Stimulated activated CD4-positive, alpha-beta T cell treated with anti-CD3 and anti-CD28 coated beads, Interleukin-12 subunit alpha, Interleukin-12 subunit beta, amount 100 ng/mL, for 4 hours (primary cell): ENCODE data around the gene ROBO1.
"Not testable (repeated sequence)": the region's sequence is repeated elsewhere in the genome, so short reads cannot be mapped to it uniquely, and the experiment has no call there.

ENCODE experiments used
- DNase-seq: peaks from one replicate; pipeline ENCODE4 v3.0.0-alpha.2; 2020

ROBO1 gene

DNA sequence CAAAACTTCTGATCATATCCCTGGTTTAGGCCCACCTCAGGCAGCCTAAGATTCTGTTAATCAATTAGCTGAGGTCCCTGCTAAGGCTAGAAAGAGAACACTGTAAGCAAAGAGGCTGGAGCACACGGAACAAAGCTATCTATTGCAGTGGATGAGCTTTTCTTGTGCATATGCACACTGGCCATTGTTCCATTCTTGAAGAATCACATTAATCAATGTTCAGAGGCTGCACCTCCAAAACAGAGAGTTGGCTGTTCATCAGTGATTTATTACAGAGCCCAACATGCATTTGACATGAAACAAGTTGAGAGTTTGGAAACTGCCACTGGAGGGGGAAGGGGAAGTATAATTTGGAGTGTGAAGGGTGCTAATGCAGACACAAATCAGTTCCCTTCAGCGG, 873.0 kb downstream of the ROBO1 start:
- DNase-seq = no peak

DNA sequence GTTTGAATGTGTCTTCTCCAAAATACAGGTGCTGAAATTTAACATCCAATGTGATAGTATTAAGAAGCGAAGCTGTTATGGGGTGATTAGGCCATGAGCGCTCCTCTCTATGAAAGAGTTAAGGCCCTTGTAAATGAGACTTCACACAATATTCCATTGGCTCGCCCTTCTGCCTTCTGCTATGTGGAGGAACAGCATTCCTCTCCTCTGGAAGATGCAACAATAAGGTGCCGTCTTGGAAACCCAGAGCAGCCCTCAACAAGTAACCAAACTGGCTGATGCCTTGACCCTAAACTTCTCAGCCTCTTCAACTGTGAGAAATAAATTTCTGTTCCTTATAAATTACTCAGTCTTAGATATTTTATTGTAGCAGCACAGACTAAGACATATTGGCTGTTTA, 874.6 kb downstream of the ROBO1 start:
- no peak for DNase-seq

DNA sequence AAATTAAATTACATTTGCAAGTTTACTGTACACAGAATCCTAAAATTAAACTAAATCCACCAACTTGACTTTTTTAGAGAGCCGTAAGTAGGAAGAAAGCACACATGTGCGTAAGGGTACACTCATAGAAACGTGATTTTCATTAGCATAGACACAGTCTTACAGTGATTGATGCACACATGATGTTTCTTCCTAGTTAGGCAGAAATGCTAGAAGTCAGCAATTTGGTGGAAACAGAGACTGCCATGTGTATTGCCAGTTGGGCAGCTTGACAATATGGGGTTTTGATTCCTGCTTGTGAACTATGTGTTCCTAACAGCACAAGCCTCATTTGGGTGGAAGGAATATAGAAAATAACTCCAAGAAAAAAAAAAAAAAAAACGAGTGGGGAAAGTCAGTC, 878.5 kb downstream of the ROBO1 start:
- DNase-seq = no peak

DNA sequence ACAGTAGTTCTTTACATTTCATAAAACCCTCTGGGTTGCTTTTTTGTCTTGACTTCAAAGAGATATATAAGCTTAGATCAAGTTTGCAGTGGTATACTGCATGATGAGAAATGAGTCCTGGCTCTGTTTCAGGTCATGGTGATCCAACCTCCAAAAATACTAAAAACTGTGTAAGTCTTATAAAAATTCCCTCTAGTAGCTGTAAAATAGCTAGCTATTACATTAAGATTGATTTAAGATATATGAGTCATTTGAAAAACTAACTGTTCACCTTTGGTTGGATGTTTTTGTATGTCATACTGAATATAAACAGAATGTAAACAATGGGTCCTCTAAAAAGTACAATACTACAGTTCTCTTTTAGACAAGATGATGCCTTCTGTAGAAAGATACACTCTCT, 879.2 kb downstream of the ROBO1 start:
- no peak for DNase-seq

DNA sequence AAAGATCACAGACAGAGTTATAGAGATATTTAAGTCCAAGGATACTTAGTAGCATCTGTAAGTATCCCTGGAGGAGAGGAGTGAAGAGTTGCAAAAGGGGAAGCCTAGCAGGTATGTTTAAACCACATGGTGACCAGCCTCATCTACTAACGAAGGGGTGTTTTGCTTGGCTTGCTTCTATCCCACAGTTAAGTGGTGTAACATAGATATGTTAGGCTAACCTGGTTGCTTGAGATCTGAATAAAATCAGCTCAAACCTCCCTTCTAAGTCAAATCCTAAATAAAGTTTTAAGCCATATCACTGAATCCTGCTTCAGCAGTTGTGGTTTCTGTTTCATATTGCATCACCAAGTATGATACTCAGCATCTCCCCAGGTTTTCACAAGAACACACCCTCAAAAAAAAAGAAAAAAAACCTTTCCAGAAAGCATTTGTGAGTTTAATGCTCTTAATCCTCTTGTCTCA, 880.2 kb downstream of the ROBO1 start:
- no peak for DNase-seq

DNA sequence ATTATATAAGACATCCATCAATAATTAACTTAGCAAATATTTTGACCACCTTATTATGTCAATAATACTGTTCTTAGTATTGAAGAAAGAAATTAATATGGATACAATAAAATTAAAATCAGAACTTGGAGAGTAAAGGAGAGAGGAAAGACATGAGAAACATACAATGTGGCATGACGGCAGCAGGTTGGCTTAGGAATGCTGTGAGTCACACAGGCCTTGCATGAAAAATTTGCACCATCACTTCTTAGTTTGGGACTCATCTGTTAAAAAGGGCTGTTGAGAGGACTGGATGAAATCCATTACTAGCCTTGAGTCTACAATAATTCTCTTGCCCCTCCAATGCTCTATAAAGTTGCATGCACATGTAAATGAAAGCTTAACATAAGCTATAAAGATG, 880.8 kb downstream of the ROBO1 start:
- DNase-seq = no peak

DNA sequence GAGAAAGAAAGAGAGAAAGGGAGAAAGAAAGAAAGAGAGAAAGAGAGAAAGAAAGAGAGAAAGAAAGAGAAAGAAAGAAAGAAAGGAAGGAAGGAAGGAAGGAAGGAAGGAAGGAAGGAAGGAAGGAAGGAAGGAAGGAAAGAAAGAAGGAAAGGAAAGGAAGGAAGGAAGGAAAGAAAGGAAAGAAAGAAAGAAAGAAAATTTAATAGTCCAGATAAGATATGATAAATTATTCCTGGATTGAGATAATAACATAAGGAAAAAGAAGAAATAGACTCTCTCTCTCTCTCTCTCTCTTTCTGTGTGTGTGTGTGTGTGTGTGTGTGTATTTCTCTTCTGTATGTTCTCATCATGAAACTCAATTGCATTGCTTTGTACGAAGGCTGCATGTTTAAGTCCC, 883.2 kb downstream of the ROBO1 start:
- not testable (repeated sequence) for DNase-seq

DNA sequence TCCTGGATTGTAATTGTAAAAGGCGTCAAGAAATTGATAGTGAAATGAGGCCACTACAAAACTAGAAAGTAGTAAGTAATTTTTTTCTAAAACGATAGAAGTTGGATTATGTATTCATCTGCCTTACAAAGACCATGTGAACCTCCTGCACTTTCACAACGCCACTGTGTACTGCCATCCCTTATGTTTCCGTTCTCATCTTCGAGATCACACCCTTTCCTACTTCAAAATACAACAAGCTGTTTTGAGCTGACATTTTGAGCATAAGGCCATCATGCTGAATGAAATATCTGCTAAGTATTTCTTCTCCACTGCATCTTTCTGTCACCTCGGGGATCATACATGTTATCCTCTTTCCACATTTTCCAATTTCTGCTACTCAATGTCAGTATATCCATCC, 885.5 kb downstream of the ROBO1 start:
- no peak for DNase-seq

DNA sequence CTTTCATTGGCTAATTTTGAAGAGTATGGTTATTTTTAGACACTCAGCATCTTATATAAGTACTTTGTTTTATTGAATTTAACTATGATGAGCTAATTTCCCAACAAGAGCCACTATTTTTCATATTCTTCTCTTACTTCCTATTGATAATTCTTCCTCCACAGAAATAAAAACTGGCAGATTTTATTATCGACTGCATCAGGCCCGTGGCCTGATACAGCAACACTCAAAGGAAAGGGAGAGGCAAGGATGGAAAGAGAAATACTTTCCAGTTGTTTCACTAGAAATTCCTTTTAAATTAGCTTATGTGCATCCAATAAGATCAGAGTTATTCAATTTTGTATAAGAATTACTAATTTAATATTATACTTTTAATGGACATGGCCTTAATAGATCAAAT, 886.3 kb downstream of the ROBO1 start:
- DNase-seq = no peak

DNA sequence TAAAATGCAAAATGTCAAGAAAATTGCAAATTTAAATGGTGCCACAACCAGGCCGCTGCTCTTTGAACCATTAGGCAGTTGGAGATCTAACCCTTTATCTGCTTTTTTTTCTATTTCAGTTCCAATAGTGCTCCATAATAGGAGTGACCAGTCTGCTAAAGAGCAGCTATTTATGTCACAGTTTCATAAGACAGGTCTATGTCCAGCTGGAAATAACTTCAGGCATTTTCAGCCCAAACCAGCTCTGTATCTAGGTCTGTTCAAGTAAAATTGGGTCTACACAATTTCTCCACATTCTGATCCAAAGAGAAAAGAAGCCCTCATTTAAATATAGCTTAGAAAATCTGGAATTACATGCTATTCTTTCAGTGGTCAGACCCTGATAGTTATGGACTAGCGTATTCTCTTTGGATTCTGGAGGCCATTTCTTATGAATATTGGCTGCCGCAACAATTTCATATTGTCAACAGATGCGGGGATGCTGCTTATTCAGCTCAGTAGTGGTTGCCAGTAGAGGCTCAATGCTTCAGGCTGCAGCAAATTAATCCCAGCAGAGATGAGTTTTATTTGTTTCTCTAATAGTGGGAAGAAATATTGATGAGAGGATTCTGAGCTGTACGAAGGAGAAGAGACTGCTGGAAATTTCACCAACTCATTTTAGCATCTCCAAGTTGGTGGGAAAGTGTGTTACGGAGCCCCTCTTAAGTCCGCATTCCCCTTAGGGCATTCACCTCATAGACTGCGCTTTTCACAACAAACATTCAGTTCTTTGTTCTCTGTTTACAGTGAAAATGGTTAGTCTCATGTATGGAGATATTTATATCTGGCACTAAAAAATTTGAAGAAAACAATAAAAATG, 887.0 kb downstream of the ROBO1 start:
- DNase-seq = no peak

DNA sequence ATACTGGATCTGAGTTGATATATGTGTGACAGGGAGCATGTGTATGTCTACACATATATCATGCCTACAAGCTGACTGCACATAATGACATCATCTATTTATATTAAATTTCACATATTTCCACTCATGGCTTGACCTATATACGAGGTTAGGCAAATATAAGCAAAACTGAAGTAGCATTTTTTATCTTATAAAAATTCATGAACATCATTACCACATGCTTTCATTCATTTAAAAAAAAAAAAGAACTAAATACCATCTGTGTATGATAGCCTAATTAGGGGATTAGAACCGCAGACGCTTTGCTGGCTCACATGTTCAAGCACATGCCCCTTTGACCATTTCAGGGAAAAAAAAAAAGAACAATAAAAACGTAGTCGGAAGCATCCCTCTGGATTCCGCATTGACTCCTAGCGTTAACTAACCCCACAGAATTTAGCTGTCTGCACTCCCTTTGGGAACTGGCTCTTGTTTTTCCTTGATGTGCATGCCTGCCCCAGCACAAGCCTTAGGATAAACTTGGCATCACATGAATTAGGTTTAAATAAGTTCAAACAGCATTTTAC, 888.4 kb downstream of the ROBO1 start:
- no peak for DNase-seq

DNA sequence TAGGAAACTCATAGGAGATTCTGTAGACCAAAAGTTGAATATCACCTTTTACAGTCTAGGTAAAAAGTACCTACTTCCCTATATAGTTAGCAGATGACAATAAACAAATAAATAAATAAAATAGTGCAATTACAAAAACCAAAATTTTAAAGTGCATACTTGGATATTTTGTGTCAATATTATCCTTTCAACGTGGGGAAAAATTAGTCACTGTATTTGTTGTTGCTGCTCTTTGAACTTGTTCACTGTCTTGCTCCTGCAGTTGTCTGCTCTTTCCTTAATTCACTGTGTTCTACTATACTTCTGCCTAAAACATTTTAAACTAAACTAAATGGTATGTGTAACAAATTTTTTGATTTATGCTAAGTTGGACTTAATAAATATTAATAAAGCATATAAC, 889.0 kb downstream of the ROBO1 start:
- DNase-seq = no peak

DNA sequence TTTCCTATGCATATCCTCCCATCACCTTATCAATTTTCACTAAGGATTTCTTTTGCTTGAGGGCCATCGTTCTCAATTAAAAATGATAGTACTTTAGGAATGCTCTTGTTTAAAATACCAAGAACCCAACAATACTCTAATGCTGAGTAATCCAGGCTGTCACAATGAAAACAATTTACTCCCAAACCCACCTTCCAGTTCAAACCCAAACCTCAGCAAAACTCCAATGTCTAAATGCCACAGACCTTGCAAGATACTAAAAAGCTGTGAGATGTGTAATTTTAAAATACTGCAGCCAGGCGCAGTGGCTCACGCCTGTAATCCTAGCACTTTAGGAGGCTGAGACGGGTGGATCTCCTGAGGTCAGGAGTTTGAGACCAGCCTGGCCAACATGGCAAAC, 889.8 kb downstream of the ROBO1 start:
- DNase-seq = no peak

DNA sequence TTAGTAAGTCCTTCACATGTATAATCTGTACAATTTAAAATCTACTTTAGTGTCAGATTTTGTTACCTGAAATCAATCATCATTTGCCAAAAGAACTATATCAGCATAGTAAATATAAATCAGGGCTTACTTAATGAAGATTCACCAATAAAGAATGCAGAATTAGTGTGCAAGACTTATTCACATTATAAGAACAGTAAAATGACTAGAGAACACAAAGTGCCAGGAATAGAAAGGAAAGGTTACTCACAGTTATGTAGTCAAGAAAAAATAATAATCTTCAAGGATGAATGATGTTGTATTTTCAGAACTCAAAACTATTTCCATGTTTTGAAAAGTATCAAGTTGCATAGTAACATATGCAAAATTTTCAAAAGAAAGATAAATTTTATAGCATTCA, 891.9 kb downstream of the ROBO1 start:
- no peak for DNase-seq

DNA sequence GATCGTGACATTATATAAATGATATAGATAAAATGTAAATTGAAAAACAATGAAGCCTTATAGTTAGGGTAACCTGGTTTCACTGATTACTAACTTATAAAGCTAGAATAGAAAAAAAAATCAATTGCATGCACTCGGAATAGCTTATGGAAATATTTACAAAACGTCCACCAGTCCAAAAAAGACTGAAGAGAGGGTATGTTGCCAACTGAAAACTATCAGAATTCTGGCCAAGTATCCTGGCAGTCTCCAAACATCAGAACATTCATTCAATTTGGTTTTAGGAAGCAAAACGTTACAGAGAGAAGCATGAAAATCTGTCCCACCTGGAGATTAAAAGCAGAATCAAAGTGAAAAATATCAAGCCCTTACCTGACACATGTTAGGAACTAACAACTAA, 892.4 kb downstream of the ROBO1 start:
- DNase-seq = no peak

DNA sequence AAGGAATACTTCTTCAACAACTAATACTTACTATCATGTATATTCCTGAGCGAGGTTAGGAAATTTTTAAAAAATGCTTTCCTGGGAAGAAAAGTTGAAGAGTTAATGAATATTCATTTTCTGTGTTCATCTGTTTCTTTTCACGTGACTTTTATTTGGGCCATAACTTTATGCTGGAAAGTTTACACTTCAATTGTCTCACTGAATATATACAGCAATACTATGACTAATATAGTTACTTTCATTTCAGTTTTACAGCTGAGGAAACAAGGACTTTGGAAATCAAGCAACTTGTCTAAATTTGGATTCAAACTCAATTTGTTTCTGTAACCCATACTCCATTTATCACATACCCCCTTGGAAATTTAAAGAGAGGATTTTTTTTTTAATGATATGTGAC, 894.2 kb downstream of the ROBO1 start:
- no peak for DNase-seq

DNA sequence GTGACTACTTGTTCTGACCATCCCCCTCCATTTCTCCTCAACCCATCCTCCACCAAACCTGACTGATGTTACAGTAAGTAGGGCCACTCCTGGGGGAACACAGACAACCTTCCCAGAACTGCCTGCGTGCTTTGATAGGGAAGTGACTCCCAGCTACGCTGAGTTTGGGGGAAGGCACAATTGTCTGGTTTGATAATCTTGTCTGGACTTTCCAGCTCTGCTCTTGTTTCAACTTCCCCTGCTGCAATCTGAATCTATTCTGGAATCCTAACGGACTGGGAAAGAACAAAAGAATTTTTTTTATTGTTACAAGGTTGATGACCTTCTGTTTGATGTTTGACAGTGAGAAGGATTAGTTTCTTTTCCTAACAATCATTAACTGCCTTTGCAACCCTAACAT, 895.6 kb downstream of the ROBO1 start:
- DNase-seq = no peak

DNA sequence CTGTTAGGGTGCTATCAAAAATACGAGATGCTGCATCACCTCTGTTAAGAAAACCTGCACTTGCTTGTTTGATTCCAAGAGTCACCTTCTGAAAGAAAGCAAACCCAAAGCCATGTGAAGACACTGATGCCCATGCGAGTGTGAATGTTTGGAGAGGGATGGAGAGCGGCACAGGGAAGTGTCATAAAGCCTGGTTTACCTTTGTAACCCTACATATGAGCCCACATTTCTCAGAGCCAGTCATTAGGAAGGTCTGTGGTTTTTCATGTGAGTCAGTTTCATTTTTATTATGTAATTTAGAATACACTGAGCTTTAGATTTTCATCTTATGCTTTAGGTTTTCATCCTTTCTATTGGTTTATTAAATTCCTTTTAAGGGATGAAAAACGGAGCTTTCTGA, 896.8 kb downstream of the ROBO1 start:
- no peak for DNase-seq

DNA sequence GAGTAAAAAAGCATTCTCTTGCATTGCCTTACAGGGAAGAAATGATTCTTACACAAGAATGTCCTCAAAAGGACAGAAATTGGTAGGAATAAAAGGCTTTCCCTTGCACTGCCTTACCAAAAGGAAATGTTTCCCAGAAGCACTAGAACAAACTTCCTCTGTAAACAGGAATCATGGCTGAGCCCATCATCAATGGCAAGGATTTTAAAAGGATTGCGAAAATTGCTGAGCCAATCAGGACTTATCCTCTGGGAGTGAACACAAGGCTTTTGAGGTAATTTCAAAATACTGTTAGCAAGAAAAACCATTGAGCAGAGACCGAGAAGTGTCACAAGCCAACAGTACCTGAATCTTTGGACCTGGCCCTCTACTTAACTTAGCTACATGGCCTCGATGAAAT, 897.3 kb downstream of the ROBO1 start:
- no peak for DNase-seq

DNA sequence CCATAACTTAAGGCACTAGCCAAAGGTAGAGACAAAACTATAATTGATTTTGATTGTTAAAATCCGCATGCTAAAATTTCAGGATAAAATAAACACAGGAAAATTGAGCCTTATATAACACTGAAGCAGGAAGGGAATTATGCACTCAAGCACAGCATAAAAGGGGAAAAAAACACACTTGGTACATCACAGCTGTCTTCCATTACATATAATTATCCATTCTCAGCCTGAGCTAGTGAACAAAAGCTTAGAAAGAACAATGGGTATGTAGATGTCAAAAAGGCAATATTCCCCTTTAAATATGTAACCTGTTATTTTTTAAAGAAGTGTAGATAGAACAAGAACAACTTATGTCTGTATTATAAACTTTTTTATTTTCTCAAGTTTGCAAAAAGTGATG, 899.2 kb downstream of the ROBO1 start:
- DNase-seq = no peak

DNA sequence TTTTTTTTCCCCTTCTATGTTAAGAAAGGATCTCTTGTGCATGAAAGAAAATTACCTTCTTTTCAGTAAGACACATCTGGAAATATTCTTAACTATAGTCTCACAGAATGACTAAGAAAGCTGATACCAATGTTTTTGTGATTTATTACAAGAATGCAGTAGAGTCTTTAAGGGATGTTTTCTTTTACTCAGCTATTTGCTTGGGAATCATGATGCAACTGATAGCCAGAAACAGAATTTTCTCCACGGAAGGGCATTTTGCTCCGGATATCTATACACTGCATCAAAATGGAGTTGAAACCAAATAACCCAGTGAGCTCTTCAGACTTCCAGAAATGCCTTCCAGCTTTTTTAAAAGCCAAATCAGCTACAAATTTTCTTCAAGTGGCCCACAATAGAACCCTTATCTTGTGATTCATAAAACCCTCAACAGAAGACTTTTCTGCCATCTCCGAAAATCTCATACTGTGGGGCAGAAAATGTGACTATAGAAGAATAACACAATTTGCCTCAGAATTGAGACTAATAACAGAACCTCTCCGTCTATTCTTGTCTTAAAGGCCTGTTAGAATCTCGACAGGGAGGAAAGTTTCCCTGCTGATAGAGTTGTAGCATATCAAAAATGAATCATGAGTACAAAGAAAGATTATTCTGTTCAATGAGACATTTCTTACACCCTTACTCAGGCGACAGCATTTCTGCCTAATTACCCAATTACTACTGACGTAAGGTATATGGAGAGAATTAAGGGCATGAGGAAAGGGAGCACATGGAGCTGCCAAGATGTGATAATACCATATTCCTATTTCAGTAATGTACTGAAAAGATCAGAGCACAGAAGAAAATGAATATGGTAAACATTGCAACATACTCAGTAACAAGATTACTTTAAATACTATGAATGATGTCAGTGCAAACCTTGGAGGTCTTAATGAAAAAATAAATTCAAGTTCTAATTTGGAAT, 900.1 kb downstream of the ROBO1 start:
- no peak for DNase-seq

DNA sequence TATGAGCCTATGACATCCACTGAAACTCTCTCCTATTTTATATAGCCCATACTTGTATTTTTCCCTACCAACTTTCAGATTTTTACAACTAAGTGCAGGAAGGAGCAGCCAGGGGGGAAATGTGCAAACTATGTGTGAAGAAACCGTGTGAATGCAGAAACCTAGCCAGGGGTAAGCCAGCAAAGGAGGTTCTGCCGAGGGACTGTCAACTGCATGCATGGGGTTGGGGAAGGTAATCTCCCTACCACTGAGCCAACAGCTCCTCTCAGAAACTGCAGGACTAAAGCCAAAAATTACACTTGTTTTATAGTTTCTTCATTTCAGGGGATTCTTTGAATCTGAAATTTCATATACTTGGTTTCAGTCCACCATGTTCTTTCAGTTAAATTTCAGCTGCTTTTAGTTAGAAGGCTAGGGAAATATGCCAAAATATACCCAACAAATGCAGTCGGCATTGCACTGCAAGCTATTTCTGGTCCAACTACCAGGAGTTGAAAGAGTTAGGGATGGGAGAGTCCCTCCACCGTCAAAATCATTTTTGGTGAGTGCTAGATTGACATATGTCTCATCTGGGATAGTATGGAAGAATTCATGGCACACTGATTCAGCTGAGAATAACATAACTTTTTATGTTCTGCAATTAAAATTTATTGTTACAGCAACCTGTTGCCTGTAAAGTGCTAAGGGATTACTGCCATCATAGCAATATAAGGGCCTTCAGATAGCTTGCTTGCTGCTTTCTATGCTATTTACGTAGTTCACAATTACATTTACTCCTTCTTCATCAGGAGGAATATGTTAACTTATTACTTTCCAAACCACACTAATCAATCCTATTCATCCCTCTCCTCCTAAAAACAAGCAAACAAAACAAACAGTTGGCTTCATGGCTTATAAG, 904.2 kb downstream of the ROBO1 start:
- no peak for DNase-seq

DNA sequence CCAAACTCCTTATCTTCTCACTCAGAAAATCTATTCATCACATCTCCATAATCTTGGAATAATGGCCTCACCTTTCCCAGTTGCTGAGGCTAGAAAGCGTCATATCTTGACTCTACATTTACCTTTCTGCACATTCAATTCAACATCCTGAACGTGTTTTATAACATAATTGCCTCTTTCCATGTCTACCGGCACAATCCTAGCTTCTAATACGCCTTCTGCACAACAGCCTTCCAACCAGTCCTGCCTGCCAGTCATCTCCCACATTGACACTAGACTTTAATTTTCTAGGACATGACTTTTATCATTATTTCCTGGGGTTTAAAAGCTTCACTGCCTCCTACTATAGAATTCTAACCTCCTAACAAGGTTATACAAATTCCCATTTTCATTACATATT, 906.6 kb downstream of the ROBO1 start:
- DNase-seq = no peak
